Tibial artery (tissue), 4 donors: Measurements from ENCODE around the gene MAPK8.

ENCODE experiments used
- DNase-seq, 2 donors: peaks; one replicate each; pipeline ENCODE4 v3.0.0-alpha.2; 2019
- H3K27ac ChIP-seq, 2 donors: fragments of 200-600 bp; sonication (generic) in 1 of 2; 1 replicate in 1 of 2; 2 replicates in 1 of 2; pipeline ENCODE4 v1.5.1; 2018 to 2019; ENCODE audit warnings: mild to moderate bottlenecking in 1 of 2
- H3K27me3 ChIP-seq, 2 donors: fragments of 200-600 bp; sonication (generic) in 1 of 2; one replicate each; pipeline versions ENCODE4 v1.5.1 to v1.6.0; 2016 to 2019
- H3K36me3 ChIP-seq, 3 donors: fragments of 200-600 bp; sonication (generic) in 2 of 3; one replicate each; pipeline ENCODE4 v1.5.1; 2016 to 2019; ENCODE audit warnings: mild to moderate bottlenecking in 2 of 3
- H3K4me1 ChIP-seq, 4 donors: fragments of 200-600 bp; sonication (generic) in 2 of 4; 1 replicate in 3 of 4; 2 replicates in 1 of 4; pipeline ENCODE4 v1.5.1; 2016 to 2019
- H3K4me3 ChIP-seq, 2 donors: fragments of 200-600 bp; sonication (generic) in 1 of 2; 1 replicate in 1 of 2; 2 replicates in 1 of 2; pipeline ENCODE4 v1.5.1; 2018 to 2019; ENCODE audit warnings: mild to moderate bottlenecking in 2 of 2
- H3K9me3 ChIP-seq, 3 donors: fragments of 200-600 bp; sonication (generic) in 1 of 3; one replicate each; pipeline ENCODE4 v1.5.1; 2016 to 2019
- CTCF ChIP-seq, 2 experiments: fragments of 200-600 bp in 1 of 2; fragments of 450-650 bp in 1 of 2; IDR thresholded peaks; one replicate each; pipeline ENCODE4 v1.5.1; 2017 to 2019; ENCODE audit warnings: antibody characterized with exemption in 2 of 2, mild to moderate bottlenecking in 1 of 2, moderate library complexity in 1 of 2
- intact Hi-C: fragments of 100-400 bp; cut with DNase I; formaldehyde crosslinking; loops from one replicate; pipeline ENCODE4 v1.15.0; 2023; ENCODE audit warnings: low total_unique reads

Gene MAPK8

GRCh38 chr10:48439581-48440041 is 133.1 kb downstream of the MAPK8 start:
- H3K9me3 ChIP-seq: no peaks in the 10 kb centered on the region
- no peak overlapping the region for H3K27ac ChIP-seq
- peaks cover 0 to 17% (median 13%) of the 10 kb centered on the region in 3 donors for H3K36me3 ChIP-seq
- TF ChIP-seq CTCF (IDR thresholded peaks at IDR 0.05): no peak
- intact Hi-C loops: no loop called here
- H3K27me3 ChIP-seq: no peaks in the 10 kb centered on the region
- H3K4me3 ChIP-seq: no peak overlapping the region
- H3K4me1 ChIP-seq: no peaks in the 10 kb centered on the region
- no peak for DNase-seq

GRCh38 chr10:48440771-48441170 is 134.3 kb downstream of the MAPK8 start:
- Histone ChIP-seq H3K27ac (no peak overlapping the region), H3K9me3 (no peaks in the 10 kb centered on the region), H3K4me1 (no peaks in the 10 kb centered on the region), H3K4me3 (no peak overlapping the region), H3K27me3 (no peaks in the 10 kb centered on the region), H3K36me3 (peaks cover 0 to 13% (median 11%) of the 10 kb centered on the region in 3 donors)
- intact Hi-C loops: no loop called here
- no peak for TF ChIP-seq CTCF (IDR thresholded peaks at IDR 0.05)
- DNase-seq: no peak

GRCh38 chr10:48442090-48442808 is 135.8 kb downstream of the MAPK8 start:
- Histone ChIP-seq H3K27me3 (no peaks in the 10 kb centered on the region), H3K36me3 (peaks cover 0 to 13% (median 4%) of the 10 kb centered on the region in 3 donors), H3K27ac (no peak overlapping the region), H3K9me3 (no peaks in the 10 kb centered on the region), H3K4me1 (no peaks in the 10 kb centered on the region), H3K4me3 (no peak overlapping the region)
- no peak for TF ChIP-seq CTCF (IDR thresholded peaks at IDR 0.05)
- no peak for DNase-seq
- intact Hi-C loops: no loop called here

GRCh38 chr10:48442809-48443177 is 136.3 kb downstream of the MAPK8 start:
- Histone ChIP-seq H3K4me3 (no peak overlapping the region), H3K27ac (no peak overlapping the region), H3K36me3 (peaks cover 0 to 8% (median 2%) of the 10 kb centered on the region in 3 donors), H3K9me3 (no peaks in the 10 kb centered on the region), H3K4me1 (no peaks in the 10 kb centered on the region), H3K27me3 (no peaks in the 10 kb centered on the region)
- TF ChIP-seq CTCF (IDR thresholded peaks at IDR 0.05): no peak
- intact Hi-C loops: no loop called here
- no peak for DNase-seq

GRCh38 chr10:48444266-48444665 is 137.8 kb downstream of the MAPK8 start:
- no peak overlapping the region for H3K4me3 ChIP-seq
- H3K4me1 ChIP-seq: no peaks in the 10 kb centered on the region
- intact Hi-C loops: no loop called here
- H3K9me3 ChIP-seq: no peaks in the 10 kb centered on the region
- no peaks in the 10 kb centered on the region for H3K27me3 ChIP-seq
- TF ChIP-seq CTCF (IDR thresholded peaks at IDR 0.05): no peak
- H3K27ac ChIP-seq: no peak overlapping the region
- no peaks in the 10 kb centered on the region for H3K36me3 ChIP-seq
- DNase-seq: no peak
